Mesendoderm (in vitro differentiated cells): ENCODE data around the gene GORASP1.

Experiments
- DNase-seq: peaks from one replicate; pipeline ENCODE4 v3.0.0; 2013
- H2AK5ac ChIP-seq: 2 replicates; pipeline ENCODE4 v1.6.1; 2013; ENCODE audit warnings: low read length, inconsistent platforms
- H2BK120ac ChIP-seq: 2 replicates; pipeline ENCODE4 v1.6.1; 2013; ENCODE audit warnings: low read depth, mild to moderate bottlenecking, low read length, moderate library complexity, mixed read lengths
- H2BK15ac ChIP-seq: replicated peaks from 2 replicates; pipeline ENCODE4 v1.6.1; 2013; ENCODE audit warnings: low read depth, mild to moderate bottlenecking, moderate library complexity
- H2BK5ac ChIP-seq: 2 replicates; pipeline ENCODE4 v1.6.1; 2013; ENCODE audit warnings: low read length, inconsistent platforms
- H3K18ac ChIP-seq: 2 replicates; pipeline ENCODE4 v1.6.1; 2013; ENCODE audit warnings: mild to moderate bottlenecking, low read length, mixed read lengths
- H3K23ac ChIP-seq: one replicate; pipeline ENCODE4 v1.6.1; 2013; ENCODE audit warnings: low read length
- H3K27ac ChIP-seq: 2 replicates; pipeline ENCODE4 v1.5.1; 2013; ENCODE audit warnings: low read depth, mild to moderate bottlenecking, inconsistent platforms, low read length, moderate library complexity
- H3K27me3 ChIP-seq: 2 replicates; pipeline ENCODE4 v1.6.1; 2013; ENCODE audit warnings: low read length, control low read depth, mild to moderate bottlenecking, inconsistent platforms; ENCODE audit not compliant: insufficient read depth, poor library complexity
- H3K36me3 ChIP-seq: 2 replicates; pipeline ENCODE4 v1.6.1; 2013; ENCODE audit warnings: low read length, inconsistent platforms; ENCODE audit not compliant: control insufficient read depth, insufficient read depth
- H3K4ac ChIP-seq: one replicate; pipeline ENCODE4 v1.6.1; 2013; ENCODE audit warnings: low read depth, mild to moderate bottlenecking, low read length, moderate library complexity
- H3K4me1 ChIP-seq: 2 replicates; pipeline ENCODE4 v1.6.1; 2013; ENCODE audit warnings: low read depth, low read length, inconsistent platforms; ENCODE audit not compliant: control insufficient read depth
- H3K4me2 ChIP-seq: 2 replicates; pipeline ENCODE4 v1.6.1; 2013; ENCODE audit warnings: low read length
- H3K4me3 ChIP-seq: 2 replicates; pipeline ENCODE4 v1.5.1; 2013; ENCODE audit warnings: mild to moderate bottlenecking, low read length
- H3K56ac ChIP-seq: one replicate; pipeline ENCODE4 v1.6.1; 2013; ENCODE audit warnings: low read length
- H3K79me1 ChIP-seq: 2 replicates; pipeline ENCODE4 v1.6.1; 2013; ENCODE audit warnings: low read length, inconsistent platforms
- H3K79me2 ChIP-seq: 2 replicates; pipeline ENCODE4 v1.6.1; 2013; ENCODE audit warnings: mild to moderate bottlenecking, low read length; ENCODE audit not compliant: control insufficient read depth, insufficient read depth
- H3K9ac ChIP-seq: 2 replicates; pipeline ENCODE4 v1.6.1; 2013; ENCODE audit warnings: low read length, inconsistent platforms
- H4K5ac ChIP-seq: one replicate; pipeline ENCODE4 v1.6.1; 2013; ENCODE audit warnings: low read length
- H4K8ac ChIP-seq: one replicate; pipeline ENCODE4 v1.6.1; 2013; ENCODE audit warnings: low read depth, mild to moderate bottlenecking, control low read depth, low read length, moderate library complexity
- WGBS: extraction: QIAGEN DNeasy Blood & Tissue Kit; methylation state at CpG from one replicate; pipeline ENCODE4 v1.1.7; 2013; ENCODE audit warnings: low lambda C conversion rate, missing lambda C conversion rate; ENCODE audit not compliant: insufficient coverage; ENCODE audit errors: extremely low coverage; 5-methylcytosine and 5-hydroxymethylcytosine counted together

GORASP1 gene

DNA sequence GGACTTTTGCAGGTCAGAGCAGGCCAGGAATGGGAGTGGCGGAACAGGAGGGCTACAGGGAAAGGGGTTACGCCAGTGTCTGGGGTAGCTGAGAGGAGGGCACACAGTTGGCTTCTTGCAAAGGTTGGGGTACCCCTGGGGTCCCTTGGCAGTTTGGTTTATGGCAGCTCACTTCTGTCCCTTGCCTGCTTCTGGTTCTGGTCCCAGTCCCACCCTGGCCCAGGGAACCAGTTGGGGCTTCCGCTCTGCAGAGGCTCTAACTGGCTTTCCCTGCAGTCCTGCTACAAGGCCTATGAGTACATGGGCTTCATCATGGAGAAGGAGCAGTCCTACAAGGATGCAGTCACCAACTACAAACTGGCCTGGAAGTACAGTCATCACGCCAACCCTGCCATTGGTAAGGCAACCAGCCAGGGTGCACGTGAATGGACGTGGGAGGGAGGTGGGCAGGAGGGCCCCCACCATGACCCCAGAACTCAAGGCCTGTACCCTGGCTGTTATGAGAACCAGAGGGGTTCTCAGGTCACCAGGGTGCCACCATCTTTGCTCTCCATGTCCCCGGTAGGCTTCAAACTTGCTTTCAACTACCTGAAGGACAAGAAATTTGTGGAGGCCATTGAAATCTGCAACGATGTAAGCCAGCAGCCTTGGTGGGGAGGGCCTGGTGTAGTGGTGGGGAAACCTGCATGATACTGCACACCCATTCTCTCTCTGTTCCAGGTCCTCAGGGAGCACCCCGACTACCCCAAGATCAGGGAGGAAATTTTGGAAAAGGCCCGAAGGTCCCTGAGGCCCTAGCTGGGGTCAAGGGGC, 30.8 kb upstream of the GORASP1 start:
- H2BK15ac ChIP-seq = no peak overlapping the region
- H4K5ac ChIP-seq = no peak overlapping the region
- no peaks in the 10 kb centered on the region for H3K79me2 ChIP-seq
- H3K9ac ChIP-seq = no peak overlapping the region
- H2AK5ac ChIP-seq = no peak overlapping the region
- H3K4ac ChIP-seq = no peak overlapping the region
- no peak overlapping the region for H2BK120ac ChIP-seq
- H3K18ac ChIP-seq = no peak overlapping the region
- no peak overlapping the region for H3K23ac ChIP-seq
- no peak overlapping the region for H4K8ac ChIP-seq
- no peak overlapping the region for H2BK5ac ChIP-seq
- H3K79me1 ChIP-seq = peaks cover 7% of the 10 kb centered on the region
- H3K4me2 ChIP-seq = no peak overlapping the region
- H3K4me1 ChIP-seq = no peaks in the 10 kb centered on the region
- no CpG with 5 or more reads among the region's 10 CpGs for WGBS
- no peak overlapping the region for H3K56ac ChIP-seq
- H3K4me3 ChIP-seq = no peak overlapping the region
- H3K27ac ChIP-seq = no peak overlapping the region
- no peaks in the 10 kb centered on the region for H3K27me3 ChIP-seq
- peaks cover 10% of the 10 kb centered on the region for H3K36me3 ChIP-seq
- DNase-seq = no peak

GRCh38 chr3:39137435-39137936, 30.1 kb upstream of the GORASP1 start:
- Histone ChIP-seq H3K18ac (no peak overlapping the region), H2AK5ac (no peak overlapping the region), H3K79me2 (no peaks in the 10 kb centered on the region), H3K56ac (no peak overlapping the region), H4K8ac (no peak overlapping the region), H2BK15ac (no peak overlapping the region), H3K4ac (no peak overlapping the region), H3K27ac (no peak overlapping the region), H3K27me3 (no peaks in the 10 kb centered on the region), H2BK120ac (no peak overlapping the region), H2BK5ac (no peak overlapping the region), H3K4me3 (no peak overlapping the region), H4K5ac (no peak overlapping the region), H3K9ac (no peak overlapping the region), H3K4me2 (no peak overlapping the region), H3K23ac (no peak overlapping the region), H3K4me1 (no peaks in the 10 kb centered on the region), H3K79me1 (peaks cover 6% of the 10 kb centered on the region), H3K36me3 (peaks cover 6% of the 10 kb centered on the region)
- WGBS = no CpG with 5 or more reads among the region's 18 CpGs
- DNase-seq = no peak

- H3K4ac ChIP-seq = no peak overlapping the region
- H3K23ac ChIP-seq = peak overlapping the region; percentile 80
- no peak overlapping the region for H4K8ac ChIP-seq
- WGBS = no CpG with 5 or more reads among the region's 21 CpGs
- DNase-seq = no peak
- H2BK5ac ChIP-seq = no peak overlapping the region
- H3K4me2 ChIP-seq = no peak overlapping the region
- H3K9ac ChIP-seq = no peak overlapping the region
- H3K27ac ChIP-seq = no peak overlapping the region
- H2BK15ac ChIP-seq = no peak overlapping the region
- H3K27me3 ChIP-seq = no peaks in the 10 kb centered on the region
- H2BK120ac ChIP-seq = no peak overlapping the region
- no peaks in the 10 kb centered on the region for H3K79me2 ChIP-seq
- peaks cover 4% of the 10 kb centered on the region for H3K36me3 ChIP-seq
- no peak overlapping the region for H3K18ac ChIP-seq
- H4K5ac ChIP-seq = no peak overlapping the region
- peak overlapping the region; percentile 3 for H3K56ac ChIP-seq
- H3K79me1 ChIP-seq = peaks cover 3% of the 10 kb centered on the region
- no peak overlapping the region for H3K4me3 ChIP-seq
- no peak overlapping the region for H2AK5ac ChIP-seq
- no peaks in the 10 kb centered on the region for H3K4me1 ChIP-seq
Observed at GRCh38 chr3:39136533-39137434, 29.4 kb upstream of the GORASP1 start.

GRCh38 chr3:39135170-39135805, 27.9 kb upstream of the GORASP1 start:
- no peaks in the 10 kb centered on the region for H3K27me3 ChIP-seq
- no peak overlapping the region for H4K8ac ChIP-seq
- H3K79me1 ChIP-seq = no peaks in the 10 kb centered on the region
- H2BK120ac ChIP-seq = no peak overlapping the region
- no peak overlapping the region for H3K56ac ChIP-seq
- no peak overlapping the region for H3K4me2 ChIP-seq
- no peaks in the 10 kb centered on the region for H3K36me3 ChIP-seq
- no peaks in the 10 kb centered on the region for H3K79me2 ChIP-seq
- no peak for DNase-seq
- H2BK5ac ChIP-seq = no peak overlapping the region
- no peak overlapping the region for H3K4me3 ChIP-seq
- H4K5ac ChIP-seq = no peak overlapping the region
- no peak overlapping the region for H3K18ac ChIP-seq
- H2AK5ac ChIP-seq = no peak overlapping the region
- no peak overlapping the region for H3K9ac ChIP-seq
- no peak overlapping the region for H3K23ac ChIP-seq
- no peak overlapping the region for H3K4ac ChIP-seq
- peaks cover 5% of the 10 kb centered on the region for H3K4me1 ChIP-seq
- H2BK15ac ChIP-seq = no peak overlapping the region
- WGBS = no CpG with 5 or more reads among the region's 8 CpGs
- H3K27ac ChIP-seq = no peak overlapping the region

DNA sequence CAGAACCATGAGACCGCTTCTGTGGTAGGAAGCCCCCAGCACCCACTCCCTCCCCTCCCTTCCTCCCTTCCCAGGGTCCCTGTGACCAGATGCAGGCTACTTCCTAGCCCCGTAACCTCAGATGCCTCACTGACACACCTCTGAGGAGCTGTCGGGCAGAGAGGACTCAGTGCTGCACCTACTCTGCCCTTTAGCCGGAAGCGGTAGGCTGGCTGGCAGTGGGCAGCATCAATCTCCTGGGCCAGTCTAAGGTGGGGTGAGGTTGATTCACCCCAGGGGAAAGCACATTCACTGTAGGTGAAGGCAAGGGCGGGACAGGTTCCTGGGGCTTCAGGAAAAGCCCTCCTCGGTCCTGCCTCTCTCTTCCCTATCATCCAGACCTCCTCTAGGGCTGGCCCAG, 26.9 kb upstream of the GORASP1 start:
- Histone ChIP-seq H2AK5ac (no peak overlapping the region), H3K4ac (no peak overlapping the region), H4K5ac (no peak overlapping the region), H3K4me1 (peaks cover 5% of the 10 kb centered on the region), H3K18ac (no peak overlapping the region), H3K27me3 (no peaks in the 10 kb centered on the region), H3K9ac (no peak overlapping the region), H3K36me3 (no peaks in the 10 kb centered on the region), H3K79me2 (no peaks in the 10 kb centered on the region), H2BK5ac (no peak overlapping the region), H3K23ac (no peak overlapping the region), H3K4me3 (no peak overlapping the region), H3K56ac (no peak overlapping the region), H3K79me1 (no peaks in the 10 kb centered on the region), H2BK15ac (no peak overlapping the region), H3K27ac (no peak overlapping the region), H4K8ac (no peak overlapping the region), H2BK120ac (no peak overlapping the region), H3K4me2 (no peak overlapping the region)
- DNase-seq = no peak
- no CpG with 5 or more reads among the region's 7 CpGs for WGBS
